Lower leg skin (tissue), 3 donors: Measurements from ENCODE around the gene RASA1.

Experiments
- POLR2A ChIP-seq, 2 donors: fragments of 450-650 bp; IDR thresholded peaks; one replicate each; pipeline ENCODE4 v1.6.1; 2016 to 2017; ENCODE audit warnings: antibody characterized with exemption in 2 of 2, mild to moderate bottlenecking in 1 of 2, moderate library complexity in 1 of 2
- TF ChIP-seq, protein P1 (sequence below), 3 donors: fragments of 450-650 bp; IDR thresholded peaks; one replicate each; pipeline ENCODE4 v1.5.1; 2016; ENCODE audit warnings: antibody characterized with exemption in 3 of 3, mild to moderate bottlenecking in 3 of 3, moderate library complexity in 2 of 3

GRCh38 chr5:87268126-87268969, 665 bp downstream of the RASA1 start:
- no peak for TF ChIP-seq POLR2A (IDR thresholded peaks at IDR 0.05)
- TF ChIP-seq, protein P1, sequence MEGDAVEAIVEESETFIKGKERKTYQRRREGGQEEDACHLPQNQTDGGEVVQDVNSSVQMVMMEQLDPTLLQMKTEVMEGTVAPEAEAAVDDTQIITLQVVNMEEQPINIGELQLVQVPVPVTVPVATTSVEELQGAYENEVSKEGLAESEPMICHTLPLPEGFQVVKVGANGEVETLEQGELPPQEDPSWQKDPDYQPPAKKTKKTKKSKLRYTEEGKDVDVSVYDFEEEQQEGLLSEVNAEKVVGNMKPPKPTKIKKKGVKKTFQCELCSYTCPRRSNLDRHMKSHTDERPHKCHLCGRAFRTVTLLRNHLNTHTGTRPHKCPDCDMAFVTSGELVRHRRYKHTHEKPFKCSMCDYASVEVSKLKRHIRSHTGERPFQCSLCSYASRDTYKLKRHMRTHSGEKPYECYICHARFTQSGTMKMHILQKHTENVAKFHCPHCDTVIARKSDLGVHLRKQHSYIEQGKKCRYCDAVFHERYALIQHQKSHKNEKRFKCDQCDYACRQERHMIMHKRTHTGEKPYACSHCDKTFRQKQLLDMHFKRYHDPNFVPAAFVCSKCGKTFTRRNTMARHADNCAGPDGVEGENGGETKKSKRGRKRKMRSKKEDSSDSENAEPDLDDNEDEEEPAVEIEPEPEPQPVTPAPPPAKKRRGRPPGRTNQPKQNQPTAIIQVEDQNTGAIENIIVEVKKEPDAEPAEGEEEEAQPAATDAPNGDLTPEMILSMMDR (IDR thresholded peaks at IDR 0.05) = no peak
